Heart left ventricle (tissue), 16 donors: ENCODE measurements around the gene EDEM1. TPM values are rescaled to one million over a fixed set of nuclear protein-coding genes. Genes with fewer than 3 reads are reported as not detected.

ENCODE experiments used
- ATAC-seq, 4 donors: fragments of 200-7000 bp; cut with Tn5 transposase; one replicate each; pipeline ENCODE4 v1.9.1; 2020 to 2022; ENCODE audit warnings: moderate library complexity in 4 of 4, mild to moderate bottlenecking in 3 of 4, moderate number of reproducible peaks in 1 of 4
- DNase-seq, 5 donors: peaks; one replicate each; pipeline ENCODE4 v3.0.0-alpha.2; 2020
- H3K27ac ChIP-seq, 12 donors: fragments of 200-600 bp; sonication (generic) in 4 of 12; one replicate each; pipeline versions ENCODE4 v1.5.0 to v1.8.0; 2016 to 2022; ENCODE audit warnings: mild to moderate bottlenecking in 2 of 12
- H3K27me3 ChIP-seq, 9 donors: fragments of 200-600 bp; sonication (generic) in 2 of 9; one replicate each; pipeline versions ENCODE4 v1.5.1 to v1.8.0; 2016 to 2022; ENCODE audit warnings: mild to moderate bottlenecking in 3 of 9
- H3K36me3 ChIP-seq, 9 donors: fragments of 200-600 bp; sonication (generic) in 2 of 9; one replicate each; pipeline versions ENCODE4 v1.5.0 to v1.8.0; 2018 to 2022; ENCODE audit warnings: mild to moderate bottlenecking in 2 of 9
- H3K4me1 ChIP-seq, 12 donors: fragments of 200-600 bp; sonication (generic) in 4 of 12; one replicate each; pipeline versions ENCODE4 v1.5.0 to v1.8.0; 2016 to 2022; ENCODE audit warnings: mild to moderate bottlenecking in 3 of 12
- H3K4me3 ChIP-seq, 12 donors: fragments of 200-600 bp; sonication (generic) in 4 of 12; one replicate each; pipeline versions ENCODE4 v1.5.0 to v1.8.0; 2017 to 2022; ENCODE audit warnings: mild to moderate bottlenecking in 9 of 12, moderate library complexity in 4 of 12
- H3K9me3 ChIP-seq, 12 donors: fragments of 200-600 bp; sonication (generic) in 4 of 12; one replicate each; pipeline versions ENCODE4 v1.5.0 to v1.8.0; 2016 to 2022; ENCODE audit warnings: mild to moderate bottlenecking in 1 of 12
- POLR2A ChIP-seq, 2 donors: fragments of 450-650 bp; IDR thresholded peaks; one replicate each; pipeline ENCODE4 v1.6.1; 2017; ENCODE audit warnings: antibody characterized with exemption in 2 of 2, mild to moderate bottlenecking in 2 of 2, moderate library complexity in 2 of 2
- WGBS, 4 donors: extraction: QIAGEN DNeasy Blood & Tissue Kit in 2 of 4; methylation state at CpG; one replicate each; pipeline versions ENCODE4 v1.1.5 to v1.1.7; 2013 to 2018; 5-methylcytosine and 5-hydroxymethylcytosine counted together
- intact Hi-C, 10 donors: fragments of 100-400 bp; cut with DNase I; formaldehyde crosslinking; loops; one replicate each; pipeline versions ENCODE4 v1.11.1 to v1.14.2; 2022
- polyA plus RNA-seq, 2 donors: library from polyadenylated mRNA; stranded (reverse); fragments of 200-250 nt; gene quantifications; one replicate each; pipeline ENCODE4 v1.2.3, GENCODE V29; 2013
- total RNA-seq, 9 donors: library from RNA; depleted of rRNA in 2 of 9; stranded (reverse); fragments of >200 nt in 2 of 9; fragmentation: NEBNext Ultra II Directional in 3 of 9; extraction: Animal tissue kit (Norgen Biotek cat#: 25700) in 3 of 9; gene quantifications; one replicate each; pipeline versions ENCODE4 v1.1.0 to v1.2.4, GENCODE V29; 2016 to 2023
- TF ChIP-seq, protein P1 (sequence below), 12 donors: fragments of 200-600 bp; sonication (generic) in 4 of 12; IDR thresholded peaks; one replicate each; pipeline versions ENCODE4 v1.5.0 to v1.8.0; 2018 to 2022; ENCODE audit warnings: antibody characterized with exemption in 12 of 12, mild to moderate bottlenecking in 5 of 12
- donor health status: ischemic (EF 13 %, LVEDD 7.1; RV severe dilation, severe dysfunction).
- donor health status: healthy with polysubstance abuse.
- donor health status: DM: no; HTN: yes; CAD: no.
- donor health status: DM: no; HTN: no; CAD: no.
- donor health status: ischemic (EF 25% LVEDD 6.9; RV normal size, moderate dysfunction).
- donor health status: ischemic (EF 25% LVEDD 5.7; RV mildly dilated, moderate dysfunction).
- donor health status: healthy.
- donor health status: DM: yes; HTN: yes; CAD: no.
- donor health status: ischemic (EF 35%, LVEDD 5.7; RV mildly dilated, moderate dysfunction).
- donor health status: nonischemic (EF 11% LVEDD 7.7; RV severe dilation, severe dysfunction).
- donor health status: DM: yes; HTN: yes; CAD: no.
- donor health status: PGD.
- donor health status: ischemic (EF 29% LVEDD 5.4; RV normal size, mild dysfunction).
- donor health status: nonischemic (EF 23%, LVEDD 6.1; RV moderate dilation, normal function).

Gene EDEM1
- total and polyA plus RNA-seq, 11 donors, result 1.9 to 24.6 (median 9.5) TPM

DNA sequence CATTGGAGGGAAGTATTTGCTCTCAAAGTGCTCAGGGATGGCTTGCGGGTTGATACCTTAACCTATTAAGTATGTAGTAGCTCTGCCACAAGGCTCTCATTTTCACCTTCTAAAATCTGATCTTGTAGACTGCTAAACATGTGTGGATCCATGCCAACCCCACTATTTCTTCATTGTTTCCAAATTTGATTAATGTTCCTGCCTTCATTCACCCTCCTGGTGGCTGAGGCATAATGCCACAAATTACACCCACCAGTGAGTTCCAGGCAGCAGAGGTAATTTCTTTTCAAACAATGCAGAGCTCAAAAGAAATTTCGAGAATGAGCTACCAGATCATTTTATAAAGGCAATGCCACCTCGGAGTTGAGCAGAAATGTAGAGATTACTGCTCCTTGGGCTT is 71.0 kb downstream of the EDEM1 start:
- DNase-seq (no peak), ATAC-seq (no peak)
- Histone ChIP-seq H3K4me3 (no peak overlapping the region), H3K9me3 (no peaks in the 10 kb centered on the region), H3K36me3 (no peaks in the 10 kb centered on the region), H3K4me1 (peaks cover 0 to 10% (median 0%) of the 10 kb centered on the region in 12 donors), H3K27ac (no peak overlapping the region), H3K27me3 (no peaks in the 10 kb centered on the region)
- intact Hi-C loops, result no loop called here
- WGBS, 4 donors, result 71 to 75% (median 73%) methylated on average over 3 of the region's 3 CpGs
- TF ChIP-seq POLR2A (IDR thresholded peaks at IDR 0.05), result no peak
- TF ChIP-seq, protein P1, sequence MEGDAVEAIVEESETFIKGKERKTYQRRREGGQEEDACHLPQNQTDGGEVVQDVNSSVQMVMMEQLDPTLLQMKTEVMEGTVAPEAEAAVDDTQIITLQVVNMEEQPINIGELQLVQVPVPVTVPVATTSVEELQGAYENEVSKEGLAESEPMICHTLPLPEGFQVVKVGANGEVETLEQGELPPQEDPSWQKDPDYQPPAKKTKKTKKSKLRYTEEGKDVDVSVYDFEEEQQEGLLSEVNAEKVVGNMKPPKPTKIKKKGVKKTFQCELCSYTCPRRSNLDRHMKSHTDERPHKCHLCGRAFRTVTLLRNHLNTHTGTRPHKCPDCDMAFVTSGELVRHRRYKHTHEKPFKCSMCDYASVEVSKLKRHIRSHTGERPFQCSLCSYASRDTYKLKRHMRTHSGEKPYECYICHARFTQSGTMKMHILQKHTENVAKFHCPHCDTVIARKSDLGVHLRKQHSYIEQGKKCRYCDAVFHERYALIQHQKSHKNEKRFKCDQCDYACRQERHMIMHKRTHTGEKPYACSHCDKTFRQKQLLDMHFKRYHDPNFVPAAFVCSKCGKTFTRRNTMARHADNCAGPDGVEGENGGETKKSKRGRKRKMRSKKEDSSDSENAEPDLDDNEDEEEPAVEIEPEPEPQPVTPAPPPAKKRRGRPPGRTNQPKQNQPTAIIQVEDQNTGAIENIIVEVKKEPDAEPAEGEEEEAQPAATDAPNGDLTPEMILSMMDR (IDR thresholded peaks at IDR 0.05), result no peak

DNA sequence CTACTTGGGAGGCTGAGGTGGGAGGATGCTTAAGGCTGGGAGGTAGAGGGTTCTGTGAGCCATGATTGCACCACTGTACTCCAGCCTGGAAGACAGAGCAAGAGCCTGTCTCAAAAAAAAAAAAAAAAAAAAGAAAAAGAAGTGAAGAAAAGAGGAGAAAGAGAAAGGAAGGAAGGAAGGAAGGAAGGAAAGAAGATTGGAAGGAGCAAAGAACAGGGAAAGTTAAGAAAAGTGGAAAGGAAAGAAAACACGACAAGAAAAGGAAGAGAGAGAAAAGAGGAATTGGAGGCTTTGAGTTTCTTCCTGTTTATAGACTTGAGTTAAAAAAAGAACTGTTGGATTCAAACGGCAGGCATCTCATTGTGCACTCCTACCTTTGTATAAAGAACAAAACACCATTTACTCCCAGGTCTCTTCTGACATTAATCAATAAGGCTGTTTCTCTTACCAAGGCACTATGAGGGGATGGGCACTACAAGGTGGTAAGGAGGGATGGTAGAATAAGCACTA is 73.5 kb downstream of the EDEM1 start:
- Histone ChIP-seq H3K27ac (no peak overlapping the region), H3K36me3 (no peaks in the 10 kb centered on the region), H3K27me3 (no peaks in the 10 kb centered on the region), H3K4me1 (peaks cover 0 to 10% (median 0%) of the 10 kb centered on the region in 12 donors), H3K9me3 (no peaks in the 10 kb centered on the region), H3K4me3 (no peak overlapping the region)
- ATAC-seq (no peak), DNase-seq (no peak)
- TF ChIP-seq, protein P1 (IDR thresholded peaks at IDR 0.05), result no peak
- no peak for TF ChIP-seq POLR2A (IDR thresholded peaks at IDR 0.05)
- intact Hi-C loops, result no loop called here
- 39 to 43% (median 40%) methylated on average over 2 of the region's 2 CpGs for WGBS, 4 donors

DNA sequence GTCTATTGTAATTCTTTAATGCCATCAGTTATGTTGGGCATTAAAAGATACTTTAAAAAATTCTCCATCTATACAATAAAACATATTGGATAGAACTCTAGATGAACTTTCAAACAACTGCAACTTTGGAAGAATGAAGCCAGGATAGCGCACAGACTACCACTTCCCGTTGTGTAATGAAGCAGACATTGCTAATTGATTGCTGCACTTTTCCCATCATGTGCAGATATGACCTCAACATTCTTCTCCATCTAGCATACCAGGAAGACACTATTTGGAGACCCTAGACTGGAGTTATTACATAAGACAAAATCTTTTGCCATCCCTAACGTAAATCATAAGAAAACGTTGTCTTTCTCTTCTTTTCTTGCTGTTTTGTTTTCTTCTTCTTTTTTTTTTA is 75.0 kb downstream of the EDEM1 start:
- Histone ChIP-seq H3K27me3 (no peaks in the 10 kb centered on the region), H3K27ac (no peak overlapping the region), H3K36me3 (no peaks in the 10 kb centered on the region), H3K4me1 (peaks cover 0 to 10% (median 0%) of the 10 kb centered on the region in 12 donors), H3K9me3 (no peaks in the 10 kb centered on the region), H3K4me3 (no peak overlapping the region)
- DNase-seq, result no peak
- 64 to 84% (median 73%) methylated on average over 4 of the region's 4 CpGs for WGBS, 4 donors
- no peak for ATAC-seq
- TF ChIP-seq POLR2A (IDR thresholded peaks at IDR 0.05), result no peak
- TF ChIP-seq, protein P1 (IDR thresholded peaks at IDR 0.05), result no peak
- intact Hi-C loops, result no loop called here

DNA sequence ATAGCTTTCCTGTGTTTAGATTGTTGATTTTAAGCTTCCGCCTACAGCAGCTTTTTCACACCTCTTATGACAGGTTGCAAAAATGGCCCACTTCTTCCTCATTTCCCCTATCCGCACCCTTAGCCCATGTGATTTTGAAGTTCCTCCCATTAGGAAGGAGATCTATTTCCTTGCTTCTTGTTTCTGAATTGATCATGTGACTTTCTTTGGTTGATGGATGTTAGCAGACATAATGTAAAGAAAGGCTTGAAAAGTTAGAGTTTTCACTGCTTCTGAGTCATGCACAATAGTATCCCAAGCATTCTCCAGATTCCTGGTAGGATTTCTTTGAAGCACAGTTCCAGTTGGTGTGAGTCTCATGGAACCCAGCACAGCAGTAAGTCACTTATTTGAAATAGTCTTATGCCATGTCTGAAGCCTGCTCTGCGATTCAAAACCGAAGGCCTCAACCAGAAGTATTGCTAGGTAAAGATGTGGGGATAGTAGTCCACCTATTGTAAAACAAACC is 76.6 kb downstream of the EDEM1 start:
- H3K36me3 ChIP-seq, result no peaks in the 10 kb centered on the region
- intact Hi-C loops, result no loop called here
- DNase-seq (no peak), ATAC-seq (no peak)
- H3K9me3 ChIP-seq, result no peaks in the 10 kb centered on the region
- WGBS, 4 donors, result 91 to 94% (median 92%) methylated on average over 4 of the region's 4 CpGs
- TF ChIP-seq POLR2A (IDR thresholded peaks at IDR 0.05), result no peak
- TF ChIP-seq, protein P1 (IDR thresholded peaks at IDR 0.05), result no peak
- H3K4me1 ChIP-seq, result peaks cover 0 to 10% (median 0%) of the 10 kb centered on the region in 12 donors
- no peak overlapping the region for H3K27ac ChIP-seq
- H3K27me3 ChIP-seq, result no peaks in the 10 kb centered on the region
- H3K4me3 ChIP-seq, result no peak overlapping the region
